Activated naive CD8-positive, alpha-beta T cell treated with anti-CD3 and anti-CD28 coated beads, Interleukin-2, amount 50 U/mL, for 24 hours (primary cell): ENCODE data around the gene HOXB6.
A peak's percentile ranks its signal among the peaks of the same experiment; 100 is the strongest.

Experiments used
- ATAC-seq: fragments of 150-1000 bp; cut with Tn5 transposase; one replicate; pipeline ENCODE4 v1.10.0; 2021
- DNase-seq: peaks from one replicate; pipeline ENCODE4 v3.0.0; 2021
- H3K27ac Mint-ChIP-seq: one replicate; pipeline ENCODE4 v1.8.0; 2021; ENCODE audit warnings: mild to moderate bottlenecking, mixed read lengths
- H3K27me3 Mint-ChIP-seq: one replicate; pipeline ENCODE4 v1.8.0; 2021; ENCODE audit warnings: mixed read lengths
- H3K36me3 Mint-ChIP-seq: one replicate; pipeline ENCODE4 v1.8.0; 2021; ENCODE audit warnings: low read depth, mixed read lengths
- H3K4me1 Mint-ChIP-seq: one replicate; pipeline ENCODE4 v1.8.0; 2021; ENCODE audit warnings: mixed read lengths
- H3K4me3 Mint-ChIP-seq: one replicate; pipeline ENCODE4 v1.8.0; 2021; ENCODE audit warnings: mild to moderate bottlenecking, moderate library complexity, mixed read lengths
- H3K9me3 Mint-ChIP-seq: one replicate; pipeline ENCODE4 v1.8.0; 2021; ENCODE audit warnings: mixed read lengths

Gene HOXB6

DNA sequence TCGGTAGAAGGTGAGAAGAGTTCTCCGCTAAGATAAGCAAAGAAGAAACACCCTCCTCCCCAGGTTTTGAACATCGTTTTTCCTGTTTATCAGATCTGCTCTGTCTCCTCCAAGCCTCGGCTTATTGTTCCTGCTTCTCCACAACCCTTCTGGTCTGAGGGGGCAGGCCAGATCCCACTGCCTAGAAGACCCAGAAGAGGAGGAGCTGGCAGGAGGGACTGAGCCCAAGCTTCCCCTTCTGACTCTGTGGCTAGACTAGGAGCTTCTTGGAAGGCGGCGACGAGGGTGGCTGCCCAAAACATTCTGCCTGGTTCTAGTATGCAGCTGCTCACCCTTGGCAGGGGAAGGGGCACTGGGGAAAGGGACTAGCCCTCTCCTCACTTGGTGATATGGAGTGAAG lies 6.0 kb downstream of the HOXB6 start:
- peaks cover 88% of the 10 kb centered on the region for H3K27me3 Mint-ChIP-seq
- H3K9me3 Mint-ChIP-seq, result no peaks in the 10 kb centered on the region
- peak overlapping the region; percentile 58 for H3K4me3 Mint-ChIP-seq
- ATAC-seq (no peak), DNase-seq (no peak)
- no peaks in the 10 kb centered on the region for H3K36me3 Mint-ChIP-seq
- H3K4me1 Mint-ChIP-seq, result peaks cover 26% of the 10 kb centered on the region
- no peak overlapping the region for H3K27ac Mint-ChIP-seq

GRCh38 chr17:48597778-48598631 lies 6.8 kb downstream of the HOXB6 start:
- peaks cover 29% of the 10 kb centered on the region for H3K4me1 Mint-ChIP-seq
- peak; percentile 22 for ATAC-seq
- peaks cover 85% of the 10 kb centered on the region for H3K27me3 Mint-ChIP-seq
- peak overlapping the region; percentile 58 for H3K4me3 Mint-ChIP-seq
- no peak for DNase-seq
- H3K27ac Mint-ChIP-seq, result peak overlapping the region; percentile 18
- no peaks in the 10 kb centered on the region for H3K36me3 Mint-ChIP-seq
- H3K9me3 Mint-ChIP-seq, result no peaks in the 10 kb centered on the region

DNA sequence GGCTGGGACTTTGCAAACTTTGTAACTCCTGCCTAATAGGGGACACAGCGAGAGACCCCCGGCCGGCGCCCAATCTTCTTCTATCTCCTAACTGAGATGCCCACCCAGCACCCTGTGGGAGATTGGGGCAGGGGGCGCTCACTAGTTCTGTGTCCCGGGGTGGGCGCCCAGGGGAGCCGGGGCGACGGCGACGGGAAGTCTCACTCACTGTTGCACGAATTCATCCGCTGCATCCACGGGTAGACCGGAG lies 7.3 kb downstream of the HOXB6 start:
- Mint-ChIP-seq H3K27ac (peak overlapping the region; percentile 18), H3K9me3 (no peaks in the 10 kb centered on the region), H3K4me1 (peaks cover 35% of the 10 kb centered on the region), H3K27me3 (peaks cover 83% of the 10 kb centered on the region), H3K36me3 (no peaks in the 10 kb centered on the region), H3K4me3 (peak overlapping the region; percentile 58)
- no peak for DNase-seq
- ATAC-seq, result no peak

GRCh38 chr17:48596735-48597527 lies 7.9 kb downstream of the HOXB6 start:
- Mint-ChIP-seq H3K4me1 (peaks cover 34% of the 10 kb centered on the region), H3K4me3 (peak overlapping the region; percentile 58), H3K36me3 (no peaks in the 10 kb centered on the region), H3K27ac (no peak overlapping the region), H3K27me3 (peaks cover 83% of the 10 kb centered on the region), H3K9me3 (no peaks in the 10 kb centered on the region)
- peak; percentile 12 for ATAC-seq
- DNase-seq, result no peak

- no peak overlapping the region for H3K27ac Mint-ChIP-seq
- no peak for DNase-seq
- peaks cover 83% of the 10 kb centered on the region for H3K27me3 Mint-ChIP-seq
- no peak for ATAC-seq
- H3K4me3 Mint-ChIP-seq, result peak overlapping the region; percentile 58
- H3K4me1 Mint-ChIP-seq, result peaks cover 36% of the 10 kb centered on the region
- no peaks in the 10 kb centered on the region for H3K9me3 Mint-ChIP-seq
- no peaks in the 10 kb centered on the region for H3K36me3 Mint-ChIP-seq
These were observed 8.6 kb downstream of the HOXB6 start for GRCh38 chr17:48596000-48596734.

DNA sequence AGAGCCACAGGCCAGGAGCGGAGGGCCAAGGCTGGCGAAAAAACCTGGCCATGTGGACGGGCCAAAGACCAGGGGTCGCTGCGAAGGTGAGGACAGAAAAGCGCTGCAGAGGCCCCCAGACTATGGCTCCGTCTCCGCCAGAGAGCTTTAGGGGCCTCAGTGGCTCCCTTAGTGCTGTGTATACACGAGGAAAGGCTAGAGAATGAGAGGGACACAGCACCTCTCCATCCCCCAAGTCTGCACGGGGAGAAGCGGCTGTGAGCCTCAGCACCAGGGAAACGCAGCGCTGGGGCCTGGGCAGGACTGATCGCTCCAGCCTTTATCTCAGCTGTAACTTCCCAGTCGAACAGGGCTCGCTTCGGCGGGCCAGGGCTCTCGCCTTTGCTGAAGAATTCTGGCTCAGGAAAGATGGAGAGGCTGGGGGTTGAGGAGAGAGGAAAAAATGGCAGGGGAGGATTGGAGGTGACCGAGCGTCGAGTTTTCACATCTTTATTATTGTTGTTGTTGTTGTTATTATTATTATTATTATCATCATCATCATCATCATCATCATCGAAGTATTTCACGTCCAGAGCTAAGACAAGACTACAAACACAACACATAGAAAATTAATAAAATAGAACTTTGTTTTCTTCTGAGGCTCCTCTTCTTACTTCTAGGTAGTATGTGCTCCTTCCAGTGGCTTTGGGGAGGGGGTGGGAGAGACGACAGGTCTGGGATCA lies 9.3 kb downstream of the HOXB6 start:
- no peaks in the 10 kb centered on the region for H3K36me3 Mint-ChIP-seq
- ATAC-seq (no peak), DNase-seq (no peak)
- H3K9me3 Mint-ChIP-seq, result no peaks in the 10 kb centered on the region
- peaks cover 36% of the 10 kb centered on the region for H3K4me1 Mint-ChIP-seq
- no peak overlapping the region for H3K27ac Mint-ChIP-seq
- peaks cover 83% of the 10 kb centered on the region for H3K27me3 Mint-ChIP-seq
- no peak overlapping the region for H3K4me3 Mint-ChIP-seq

GRCh38 chr17:48594538-48595277 lies 10.1 kb downstream of the HOXB6 start:
- Mint-ChIP-seq H3K4me3 (no peak overlapping the region), H3K27me3 (peaks cover 83% of the 10 kb centered on the region), H3K36me3 (no peaks in the 10 kb centered on the region), H3K4me1 (peaks cover 43% of the 10 kb centered on the region), H3K9me3 (no peaks in the 10 kb centered on the region), H3K27ac (no peak overlapping the region)
- ATAC-seq (no peak), DNase-seq (no peak)

GRCh38 chr17:48593840-48594537 lies 10.8 kb downstream of the HOXB6 start:
- Mint-ChIP-seq H3K27me3 (peaks cover 84% of the 10 kb centered on the region), H3K4me3 (peak overlapping the region; percentile 75), H3K4me1 (peaks cover 46% of the 10 kb centered on the region), H3K36me3 (no peaks in the 10 kb centered on the region), H3K27ac (no peak overlapping the region), H3K9me3 (no peaks in the 10 kb centered on the region)
- ATAC-seq (peak; percentile 59), DNase-seq (peak; percentile 88)

DNA sequence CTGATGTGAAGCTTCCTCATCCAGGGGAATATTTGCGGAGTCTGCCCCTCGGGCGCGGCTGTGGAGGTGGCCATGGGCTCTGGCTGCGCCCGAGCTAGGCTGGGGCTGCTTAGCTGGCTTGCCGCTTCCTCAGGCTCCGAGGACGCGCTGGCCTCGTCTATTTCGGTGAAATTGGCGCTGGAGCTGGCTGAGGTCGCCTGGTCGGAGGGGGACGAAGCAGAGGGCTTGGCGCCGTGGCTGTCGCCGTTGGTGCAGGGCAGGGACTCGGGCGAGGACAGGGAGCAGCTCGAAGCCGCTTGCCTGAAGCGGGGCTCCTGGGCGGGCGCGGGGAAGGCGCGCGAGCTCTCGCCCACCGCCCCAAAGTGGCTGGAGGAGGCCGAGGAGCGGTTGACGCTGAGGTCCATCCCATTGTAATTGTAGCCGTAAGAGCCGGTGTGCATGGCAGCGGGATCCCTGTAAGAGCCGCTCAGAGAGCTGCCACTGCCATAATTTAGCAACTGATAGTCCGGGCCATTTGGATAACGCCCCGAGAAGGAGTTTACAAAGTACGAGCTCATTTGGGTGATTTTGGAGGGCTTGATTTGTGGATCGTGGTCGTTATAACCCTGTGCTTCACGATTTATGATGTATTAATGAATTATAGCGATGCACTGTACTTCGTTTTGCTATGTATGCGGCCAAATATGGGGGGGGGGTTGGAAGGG lies 11.5 kb downstream of the HOXB6 start, which contains the start of gene HOXB5:
Gene HOXB5, minus strand, starts transcription at position 654 of the 704 bp plus-strand sequence. Its CDS starts 97 bp downstream, at position 557.
- Mint-ChIP-seq H3K27ac (no peak within 1 kb of the TSS), H3K4me1 (peaks cover 44% of the 10 kb centered on the region), H3K9me3 (no peaks in the 10 kb centered on the region), H3K4me3 (peak within 1 kb of the TSS; percentile 75), H3K27me3 (peaks cover 84% of the 10 kb centered on the region), H3K36me3 (no peaks in the 10 kb centered on the region)
- no peak for ATAC-seq
- DNase-seq, result no peak

DNA sequence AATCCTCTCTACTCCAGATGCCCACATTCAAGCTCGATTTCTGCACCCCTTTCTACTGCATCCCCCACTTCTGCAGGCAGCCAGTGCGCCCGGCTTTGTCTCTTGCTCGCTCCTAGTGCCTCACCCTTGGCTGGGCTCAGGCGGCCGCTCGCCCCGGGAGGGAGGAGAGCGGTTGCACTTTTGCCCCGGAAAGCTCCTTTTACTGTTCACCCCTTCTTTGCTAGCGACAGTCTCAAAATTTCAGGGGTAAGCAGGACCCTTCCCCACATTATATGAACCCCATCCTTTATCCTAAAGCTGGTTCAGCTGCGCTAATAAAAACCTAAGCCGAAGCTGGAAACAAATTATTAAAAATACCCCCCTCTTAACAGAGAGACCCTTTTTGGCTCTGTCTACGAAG lies 12.2 kb downstream of the HOXB6 start:
- Mint-ChIP-seq H3K36me3 (no peaks in the 10 kb centered on the region), H3K27me3 (peaks cover 85% of the 10 kb centered on the region), H3K27ac (no peak overlapping the region), H3K9me3 (no peaks in the 10 kb centered on the region), H3K4me3 (peak overlapping the region; percentile 75), H3K4me1 (peaks cover 40% of the 10 kb centered on the region)
- DNase-seq, result peak; percentile 35
- ATAC-seq, result no peak

DNA sequence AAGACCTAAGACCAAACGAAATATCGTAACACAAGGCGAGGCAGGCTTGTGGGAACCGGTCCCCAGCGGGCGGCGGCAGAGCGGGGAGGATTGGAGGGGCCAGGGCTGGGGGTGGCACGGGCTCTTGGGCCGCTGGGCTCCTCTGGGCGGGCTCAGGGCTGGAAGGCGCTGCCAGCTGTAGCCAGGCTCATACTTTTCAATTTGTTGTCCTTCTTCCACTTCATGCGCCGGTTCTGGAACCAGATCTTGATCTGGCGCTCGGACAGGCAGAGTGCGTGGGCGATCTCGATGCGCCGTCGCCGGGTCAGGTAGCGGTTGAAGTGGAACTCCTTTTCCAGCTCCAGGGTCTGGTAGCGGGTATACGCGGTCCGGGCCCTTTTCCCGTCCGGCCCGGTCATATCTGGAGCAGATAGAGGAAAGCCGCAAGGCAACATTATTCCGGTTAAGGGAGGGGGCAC lies 12.7 kb downstream of the HOXB6 start:
- Mint-ChIP-seq H3K9me3 (no peaks in the 10 kb centered on the region), H3K36me3 (no peaks in the 10 kb centered on the region), H3K4me1 (peaks cover 38% of the 10 kb centered on the region), H3K27me3 (peaks cover 87% of the 10 kb centered on the region), H3K27ac (no peak overlapping the region), H3K4me3 (peak overlapping the region; percentile 75)
- no peak for ATAC-seq
- DNase-seq, result no peak

GRCh38 chr17:48591255-48592056 lies 13.3 kb downstream of the HOXB6 start:
- H3K4me3 Mint-ChIP-seq, result peak overlapping the region; percentile 4
- peaks cover 87% of the 10 kb centered on the region for H3K27me3 Mint-ChIP-seq
- H3K27ac Mint-ChIP-seq, result no peak overlapping the region
- H3K9me3 Mint-ChIP-seq, result no peaks in the 10 kb centered on the region
- H3K36me3 Mint-ChIP-seq, result no peaks in the 10 kb centered on the region
- H3K4me1 Mint-ChIP-seq, result peaks cover 34% of the 10 kb centered on the region
- DNase-seq (no peak), ATAC-seq (no peak)
